IPS DF 4.7 (cell line): ENCODE results near the gene NMUR1.
"Not testable (repeated sequence)": the region's sequence is repeated elsewhere in the genome, so short reads cannot be mapped to it uniquely, and the experiment has no call there.

ENCODE experiments used
- DNase-seq: peaks from one replicate; pipeline ENCODE4 v3.0.0-alpha.2; 2013; ENCODE audit warnings: low spot score; ENCODE audit errors: extremely low read depth

The NMUR1 gene

DNA sequence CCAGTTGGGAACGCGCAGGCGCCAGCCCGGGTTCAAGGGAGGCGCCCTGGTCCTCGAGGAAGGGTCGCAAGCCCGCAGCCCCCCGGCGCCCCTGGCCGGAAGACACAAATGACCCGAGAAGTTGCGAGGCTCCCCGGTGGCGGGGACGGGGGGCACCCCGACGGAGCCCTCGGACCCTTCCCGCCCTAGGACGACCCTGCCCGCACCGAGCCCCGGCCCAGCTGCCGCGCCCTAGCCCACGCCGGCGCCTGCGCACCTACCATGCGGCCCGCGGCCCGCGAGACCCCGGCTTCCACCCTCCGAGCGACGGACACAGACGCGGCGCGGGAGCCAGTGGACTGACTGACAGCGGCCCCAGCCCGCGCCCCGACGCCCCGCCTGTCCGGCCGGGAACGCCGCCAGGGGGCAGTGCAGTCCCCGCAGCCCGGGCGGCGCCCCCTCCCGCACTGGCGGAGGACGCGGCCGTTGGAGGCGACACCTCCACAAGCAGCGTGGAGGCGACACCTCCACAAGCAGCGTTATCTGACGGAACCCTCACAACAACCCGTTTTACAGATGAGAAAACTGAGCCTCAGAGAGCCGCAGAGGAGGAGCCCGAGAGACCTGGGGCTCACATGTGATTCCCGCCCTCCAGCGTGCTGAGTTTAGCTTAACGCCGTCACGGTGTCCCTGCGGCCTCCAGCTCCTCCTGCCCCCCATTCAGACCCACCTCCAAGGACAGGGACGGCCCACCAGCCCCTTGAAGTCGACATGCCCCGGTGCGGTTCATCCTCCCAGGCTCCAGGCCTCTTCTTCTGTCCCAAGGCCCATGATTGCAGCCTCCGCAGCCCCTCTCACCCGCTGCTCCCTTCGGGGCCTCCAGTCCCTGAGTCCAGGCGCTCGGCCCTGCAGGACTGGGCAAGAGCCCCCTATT lies at the start of gene NMUR1:
Gene NMUR1 (minus strand): TSS at position 347 of the 913 bp plus-strand sequence. CDS start 84 bp downstream, at position 263.
- no peak for DNase-seq

- no peak for DNase-seq
These were observed 49.3 kb upstream of the NMUR1 start for GRCh38 chr2:231579560-231579959.

- not testable (repeated sequence) for DNase-seq
These were observed 48.4 kb upstream of the NMUR1 start for GRCh38 chr2:231578655-231579054.

- no peak for DNase-seq
These were observed 46.2 kb upstream of the NMUR1 start for GRCh38 chr2:231576465-231576864.

DNA sequence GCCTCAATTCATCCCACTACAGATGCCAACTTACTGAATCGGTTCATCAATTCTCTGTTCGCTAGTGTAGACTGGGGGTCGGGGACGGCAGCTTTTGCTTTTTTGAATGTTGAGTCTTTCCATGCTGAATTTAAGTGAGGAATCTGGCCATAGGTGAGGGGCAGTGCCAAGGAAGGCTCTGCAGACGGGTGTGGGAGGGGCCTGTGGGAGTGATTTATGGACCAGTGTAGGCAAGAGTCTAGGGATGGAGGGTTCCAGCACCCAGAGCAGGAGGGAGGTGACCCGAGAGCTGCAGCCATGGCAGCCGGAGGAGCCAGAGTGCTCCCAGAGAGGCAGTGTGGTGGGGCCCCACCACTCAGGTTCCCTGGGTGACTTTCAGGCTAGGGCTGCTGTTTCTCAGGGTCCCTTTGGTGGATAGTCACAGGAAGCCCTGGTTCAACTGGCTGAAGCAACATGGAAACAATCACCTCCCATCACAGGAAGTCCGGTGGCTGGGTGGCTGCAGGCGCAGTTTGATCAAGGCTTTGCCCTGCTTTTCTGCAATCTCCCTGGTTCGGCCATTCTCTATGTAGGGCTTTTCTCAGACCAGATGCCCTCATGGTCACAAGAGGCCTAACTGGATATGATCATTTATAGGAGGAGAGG lies 45.5 kb upstream of the NMUR1 start:
- DNase-seq: no peak

DNA sequence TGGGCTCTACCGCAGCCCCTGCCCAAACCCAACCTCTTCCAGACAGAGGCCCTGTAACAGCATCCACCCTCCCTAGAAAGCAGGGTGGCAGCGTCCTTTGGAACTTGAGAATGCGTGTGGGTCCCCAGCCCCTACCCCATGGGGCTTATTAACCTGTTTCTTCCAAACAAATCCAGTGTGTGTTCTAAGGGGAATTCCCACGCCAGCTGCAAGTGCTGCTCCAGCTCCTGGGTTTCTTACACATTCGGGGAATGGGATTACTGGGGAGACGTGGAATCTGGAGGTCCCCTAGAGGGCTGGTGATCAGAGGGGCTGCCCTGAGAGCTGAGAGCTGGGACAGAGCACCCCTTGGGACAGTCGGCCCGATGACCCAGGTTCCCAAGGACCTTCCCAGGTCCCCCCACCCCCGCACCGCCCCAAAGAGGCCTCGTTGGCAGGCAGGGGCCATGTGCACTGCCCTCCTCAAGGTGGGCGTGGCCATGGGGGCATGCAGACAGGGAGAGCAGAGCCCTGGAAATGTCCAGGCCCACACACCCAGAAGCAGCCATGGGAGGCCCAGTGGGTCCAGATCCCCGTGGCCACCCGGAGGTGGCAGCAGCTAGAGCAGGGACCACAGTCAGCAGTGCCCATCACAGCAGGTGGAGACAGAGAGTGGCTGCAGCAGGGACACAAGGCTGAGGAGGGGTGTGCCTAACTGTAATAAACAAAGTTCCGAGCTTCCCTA lies 43.6 kb upstream of the NMUR1 start:
- no peak for DNase-seq

GRCh38 chr2:231573096-231573495 lies 42.9 kb upstream of the NMUR1 start:
- no peak for DNase-seq

DNA sequence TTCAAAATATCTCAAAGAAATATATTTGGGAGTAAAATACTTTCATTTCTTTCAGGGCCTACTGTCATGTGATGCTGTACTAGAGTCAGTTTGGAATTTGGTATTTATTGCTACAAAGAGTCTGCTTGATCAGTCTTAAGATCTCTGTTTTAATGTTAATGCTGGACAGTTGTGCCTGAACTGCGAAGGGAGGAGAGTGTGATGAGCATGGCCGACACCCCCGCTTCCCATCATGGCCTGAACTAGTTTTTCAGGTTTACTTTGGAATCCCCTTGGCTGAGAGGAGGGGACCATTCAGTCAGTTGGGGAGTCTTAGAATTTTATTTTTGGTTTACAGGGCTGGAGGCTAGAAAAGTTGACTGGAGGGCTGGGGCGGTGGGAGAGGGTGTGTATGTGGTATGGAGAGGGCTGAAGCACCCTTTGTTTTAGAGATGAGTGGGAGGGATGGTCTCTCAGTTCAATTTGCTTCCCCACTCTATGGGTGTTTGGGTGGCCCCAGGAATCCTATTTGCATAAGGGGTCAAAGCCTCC lies 41.5 kb upstream of the NMUR1 start:
- DNase-seq: no peak

DNA sequence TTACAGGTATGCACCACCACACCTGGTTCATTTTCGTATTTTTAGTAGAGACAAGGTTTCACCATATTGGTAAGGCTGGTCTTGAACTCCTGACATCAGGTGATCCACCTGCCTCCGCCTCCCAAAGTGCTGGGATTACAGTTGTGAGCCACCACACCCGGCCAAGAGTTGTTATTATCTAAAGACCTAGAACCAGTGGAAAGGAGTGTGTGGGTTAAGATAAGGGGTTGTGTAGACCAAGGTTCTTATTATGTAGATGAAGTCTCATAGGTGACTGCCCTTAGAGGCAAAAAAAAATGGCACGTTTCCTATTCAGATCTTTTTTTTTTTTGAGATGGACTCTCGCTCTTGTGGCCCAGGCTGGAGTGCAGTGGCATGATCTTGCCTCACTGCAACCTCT lies 40.7 kb upstream of the NMUR1 start:
- DNase-seq: not testable (repeated sequence)

DNA sequence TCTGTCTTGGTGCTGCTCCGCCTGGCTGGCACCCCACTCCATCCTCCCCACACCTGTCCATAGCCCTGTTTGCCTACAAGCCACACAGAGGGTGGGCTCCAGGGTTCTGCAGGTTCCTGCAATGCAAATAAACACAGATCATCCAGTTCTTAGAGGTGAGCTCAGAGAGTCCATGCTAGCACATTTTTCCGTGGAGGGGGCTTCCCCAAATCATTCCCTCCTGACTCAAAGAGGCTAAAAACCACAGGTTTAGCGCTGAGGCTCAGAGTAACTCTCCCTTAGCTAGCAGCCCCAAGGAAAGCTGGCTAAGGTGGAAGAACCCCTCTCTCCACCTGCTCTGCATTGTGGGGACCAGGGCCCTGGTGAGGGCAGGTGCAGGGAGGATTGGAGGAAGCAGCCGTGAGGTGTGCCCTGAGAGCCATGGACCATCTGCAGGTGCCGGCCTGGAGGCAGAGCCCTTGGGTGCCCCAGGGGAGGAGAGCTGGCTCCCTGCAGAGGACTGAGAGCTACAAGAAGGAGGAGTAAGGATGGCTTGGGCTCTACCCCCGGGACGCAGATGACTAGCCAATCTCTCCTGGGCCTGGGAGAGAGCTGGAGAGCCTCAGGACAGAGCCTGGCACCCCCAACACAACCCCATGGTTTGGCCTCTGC lies 38.7 kb upstream of the NMUR1 start:
- no peak for DNase-seq

DNA sequence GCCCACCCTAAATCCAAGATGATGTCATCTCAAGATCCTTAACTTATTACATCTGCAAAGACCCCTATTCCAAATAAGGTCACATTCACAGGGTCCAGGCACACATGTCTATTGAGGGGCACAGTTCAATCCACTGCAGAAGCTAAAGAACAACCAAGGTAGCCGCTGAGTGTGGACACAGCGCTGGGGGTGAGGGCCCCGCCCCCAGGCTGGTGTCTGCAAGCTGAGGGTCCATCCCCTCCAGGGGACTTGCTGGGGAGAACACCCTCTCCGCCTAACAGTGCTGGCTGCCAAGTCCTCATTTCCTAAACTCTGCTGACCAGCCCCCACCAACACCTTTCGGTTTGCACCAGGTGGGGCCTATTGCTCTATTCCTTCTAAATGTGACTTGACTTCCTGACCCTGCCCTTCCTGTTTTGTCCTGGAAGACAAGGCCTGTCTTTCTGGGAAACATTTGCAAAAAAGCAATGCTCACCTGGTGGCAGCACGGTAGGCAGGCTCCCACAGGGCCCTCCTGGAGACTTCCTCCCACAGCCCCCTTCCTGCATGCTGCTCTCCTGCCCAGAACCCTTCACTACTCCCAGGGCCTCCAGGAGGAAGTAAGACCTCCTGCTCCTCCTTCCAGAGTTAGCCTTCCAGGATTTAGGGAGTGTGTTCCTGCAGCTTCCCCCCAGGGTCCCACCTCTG lies 38.0 kb upstream of the NMUR1 start:
- no peak for DNase-seq

- DNase-seq: no peak
These were observed 36.9 kb upstream of the NMUR1 start for GRCh38 chr2:231567159-231567558.

GRCh38 chr2:231565887-231566594 lies 35.8 kb upstream of the NMUR1 start:
- DNase-seq: no peak

GRCh38 chr2:231563378-231563961 lies 33.2 kb upstream of the NMUR1 start:
- peak; percentile 85 for DNase-seq

GRCh38 chr2:231557571-231558217 lies 27.4 kb upstream of the NMUR1 start:
- peak; percentile 74 for DNase-seq

DNA sequence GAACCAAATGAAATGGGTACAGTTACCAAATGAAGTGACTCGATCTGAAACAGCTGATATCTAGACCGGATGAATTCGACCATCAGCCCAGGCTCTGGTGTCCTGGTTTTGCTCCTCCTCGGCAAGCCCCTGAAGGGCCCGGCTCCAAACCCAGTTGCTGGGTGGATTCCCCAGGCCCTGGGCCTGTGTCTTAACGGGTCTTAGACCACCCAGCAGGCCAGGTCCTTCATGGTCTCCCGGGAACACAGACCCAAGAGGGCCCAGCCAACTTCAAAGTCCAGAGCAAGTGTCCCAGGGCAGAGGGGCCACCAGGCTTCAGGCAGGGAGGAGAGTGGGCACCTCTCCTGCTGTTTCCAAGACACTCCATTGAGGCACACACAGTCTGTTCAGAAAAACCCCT lies 26.7 kb upstream of the NMUR1 start:
- DNase-seq: no peak

DNA sequence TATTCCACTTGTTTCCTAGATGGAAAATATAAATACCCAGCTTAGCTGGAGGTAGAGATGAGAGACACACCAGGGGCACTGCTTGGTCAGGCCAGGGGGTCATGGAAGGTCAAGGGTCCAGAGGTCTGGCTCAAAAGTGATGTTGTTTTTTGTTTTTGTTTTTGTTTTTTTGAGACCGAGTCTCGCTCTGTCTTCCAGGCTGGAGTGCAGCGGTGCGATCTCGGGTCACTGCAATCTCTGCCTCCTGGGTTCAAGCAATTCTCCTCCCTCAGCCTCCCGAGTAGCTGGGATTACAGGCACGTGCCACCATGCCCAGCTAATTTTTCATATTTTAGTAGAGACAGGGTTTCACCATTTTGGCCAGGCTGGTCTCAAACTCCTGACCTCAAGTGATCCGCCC lies 26.3 kb upstream of the NMUR1 start:
- not testable (repeated sequence) for DNase-seq

- DNase-seq: no peak
These were observed 24.7 kb upstream of the NMUR1 start for GRCh38 chr2:231554748-231555545.
